ENCODE data around the gene KRT1.
A peak's percentile ranks its signal among the peaks of the same experiment; 100 is the strongest.

The KRT1 gene

DNA sequence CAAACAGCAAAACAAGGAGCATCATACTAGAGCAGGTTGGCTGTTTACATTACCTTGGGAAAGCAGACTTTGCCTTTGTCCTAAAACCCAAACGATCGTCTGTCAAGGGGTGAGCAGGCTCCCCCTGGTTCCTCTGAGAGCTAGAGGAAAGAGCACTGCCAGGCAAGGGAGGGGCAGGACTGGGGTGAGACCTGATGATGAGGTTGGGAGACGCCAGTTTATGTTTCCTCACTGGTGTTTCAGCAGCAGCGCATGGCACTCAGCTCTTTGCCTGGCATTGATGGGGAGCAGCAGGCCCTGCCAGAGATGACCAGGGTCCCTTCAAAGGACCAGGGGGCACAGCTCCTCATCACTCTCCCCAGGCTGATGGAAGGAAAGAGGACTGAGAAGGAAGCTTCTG, 20.3 kb downstream of the KRT1 start:
- no peak for DNase-seq (ENCODE audit: low spot score)

DNA sequence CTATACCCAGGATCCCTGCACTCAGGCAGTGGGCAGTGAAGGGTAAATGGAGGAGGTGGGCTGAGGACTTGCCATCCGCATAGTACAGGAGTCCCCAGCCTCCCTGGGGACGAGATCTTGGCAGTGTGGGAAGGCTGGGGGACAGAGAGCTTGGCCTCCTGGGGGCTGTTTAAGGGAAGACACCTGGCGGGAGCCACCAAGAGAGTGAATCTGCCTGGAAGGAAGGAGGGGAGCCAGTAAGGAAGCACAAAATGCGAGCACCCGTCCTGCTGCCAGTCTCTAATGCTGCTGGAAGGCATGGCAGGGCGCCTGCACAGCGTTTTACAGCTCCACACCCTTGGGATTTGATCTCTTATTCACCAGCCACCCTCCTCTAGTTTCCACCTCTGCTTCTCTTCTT, 20.8 kb downstream of the KRT1 start:
- DNase-seq (ENCODE audit: low spot score), result no peak

DNA sequence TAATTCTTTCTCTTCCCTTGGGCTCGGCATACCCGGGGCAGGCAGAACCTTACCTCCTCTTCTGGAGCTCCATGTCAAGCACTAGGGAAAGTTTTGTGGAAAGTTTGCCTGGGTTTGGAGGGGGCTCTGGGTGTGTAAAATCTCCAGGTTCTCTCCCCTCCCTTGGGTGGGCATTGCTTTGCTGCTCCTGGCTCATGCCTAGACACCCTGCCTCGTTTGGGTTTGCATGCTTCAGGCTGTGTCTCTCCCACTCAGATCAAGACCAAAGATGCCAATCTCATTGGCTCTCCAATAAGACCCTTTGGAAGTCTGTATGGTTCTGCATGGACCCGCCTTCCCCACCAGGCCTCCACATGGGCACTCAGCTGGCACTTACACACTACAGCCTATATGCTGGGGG, 22.0 kb downstream of the KRT1 start:
- no peak for DNase-seq (ENCODE audit: low spot score)

DNA sequence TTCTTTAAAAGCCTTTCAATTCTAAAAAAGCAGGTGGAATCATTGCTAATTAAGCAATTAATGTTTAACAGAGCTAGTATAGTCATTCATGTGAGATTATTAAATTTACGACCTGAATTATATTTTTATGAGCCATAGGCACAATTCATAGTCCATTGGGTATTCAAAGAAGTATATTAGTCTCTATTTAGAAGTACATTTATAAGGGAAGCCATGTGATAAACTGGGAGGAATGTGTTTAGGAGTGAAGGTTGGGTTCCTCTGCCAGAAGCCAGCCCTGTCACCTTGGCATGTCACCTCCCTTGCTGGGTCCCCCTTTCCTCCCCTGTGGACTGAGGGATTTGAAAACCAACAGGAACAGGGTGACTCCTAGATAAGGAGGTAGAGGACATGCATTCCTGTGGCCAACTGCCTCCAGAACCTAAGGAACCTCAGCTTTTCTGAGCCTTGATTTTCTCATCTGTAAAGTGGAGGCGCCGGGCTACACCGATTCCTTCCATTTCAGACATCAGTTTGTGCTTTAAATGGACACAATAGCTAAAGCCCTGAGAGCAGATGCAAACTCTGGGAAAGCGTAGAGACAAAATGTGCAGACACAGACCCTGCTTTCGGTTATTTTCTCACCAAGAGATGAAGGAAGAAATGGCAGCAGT, 22.8 kb downstream of the KRT1 start:
- no peak for DNase-seq (ENCODE audit: low spot score)

DNA sequence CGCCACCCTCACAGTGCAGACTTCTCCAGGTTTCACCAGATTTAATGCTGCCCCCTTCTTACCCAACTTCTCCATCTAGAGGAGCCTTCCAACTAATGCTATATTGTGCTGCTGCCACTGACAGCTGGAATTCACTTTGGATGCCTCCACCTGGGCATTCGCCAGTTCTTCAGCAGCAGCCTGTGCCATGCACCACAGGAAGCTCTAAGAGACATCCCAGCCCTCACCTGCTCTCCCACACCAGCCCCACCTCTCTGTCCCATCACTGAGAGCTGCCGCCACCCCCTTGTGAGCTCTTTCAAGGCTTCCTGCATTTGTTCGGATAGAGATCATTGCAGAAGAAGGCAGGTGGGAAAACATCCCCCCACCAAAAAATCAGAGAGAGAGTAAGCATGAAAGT, 23.6 kb downstream of the KRT1 start:
- no peak for DNase-seq (ENCODE audit: low spot score)

DNA sequence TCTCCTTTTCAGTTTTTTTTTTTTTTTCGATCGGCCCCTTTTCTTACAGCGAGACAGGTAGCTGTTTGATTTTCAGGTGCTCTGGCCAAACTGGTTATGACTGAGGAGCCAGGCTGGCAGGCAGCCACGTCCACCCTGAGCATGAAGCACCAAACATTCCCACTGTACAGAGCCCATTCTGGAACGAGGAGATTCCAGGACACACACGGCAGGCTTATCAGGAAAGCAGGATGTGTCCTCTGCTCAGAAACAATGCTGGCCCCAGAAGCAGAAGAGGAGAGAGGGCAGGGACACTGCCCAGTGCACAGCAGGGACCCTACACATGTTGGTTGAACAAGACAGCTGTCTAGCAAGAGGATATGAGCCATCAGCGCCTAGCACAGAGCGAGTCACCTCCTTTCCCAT, 24.5 kb downstream of the KRT1 start:
- no peak for DNase-seq (ENCODE audit: low spot score)

DNA sequence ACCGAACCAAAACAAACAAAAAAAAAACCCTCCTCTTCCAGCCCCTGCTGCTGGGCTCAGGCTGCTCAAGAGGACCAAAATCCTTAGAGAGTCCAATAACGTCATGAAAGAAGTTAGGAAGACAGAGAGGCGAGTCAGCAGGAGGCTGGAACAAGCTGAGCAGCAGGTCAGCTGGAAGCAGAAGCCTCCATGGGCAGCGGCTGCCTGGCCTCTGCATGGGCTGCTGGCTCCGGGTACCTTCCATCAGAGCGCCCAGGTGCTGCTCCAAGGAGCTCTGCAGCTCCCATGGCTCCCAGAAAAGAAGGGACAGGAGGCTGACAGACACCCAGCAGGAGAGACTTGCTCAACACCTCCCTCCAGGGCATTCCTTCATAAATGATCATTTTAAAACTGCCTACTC, 25.0 kb downstream of the KRT1 start:
- DNase-seq (ENCODE audit: low spot score), result no peak

DNA sequence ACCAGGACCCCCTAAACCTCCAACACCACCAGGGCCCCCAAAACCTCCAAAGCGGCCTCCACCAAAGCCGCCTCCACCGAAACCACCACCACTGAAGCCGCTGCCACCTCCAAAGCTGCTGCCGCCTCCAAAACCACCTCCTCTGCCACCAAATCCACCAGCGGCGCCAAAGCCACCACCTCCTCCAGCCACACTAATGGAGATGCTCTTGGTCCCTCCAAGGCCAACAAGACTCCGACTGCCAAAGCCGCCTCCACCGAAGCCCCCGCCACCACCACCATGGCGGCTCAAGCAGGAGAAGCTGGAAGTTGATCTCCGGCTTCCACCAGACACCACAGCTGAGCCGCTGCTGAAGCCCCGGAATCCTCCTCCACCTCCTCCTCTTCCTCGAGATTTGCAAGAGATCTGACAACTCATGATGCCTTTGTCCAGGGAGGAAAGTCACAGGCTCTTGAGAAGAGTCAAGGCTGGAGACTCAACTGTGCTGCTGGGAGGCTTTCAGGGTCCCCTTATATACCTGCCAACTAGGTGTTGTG, 28.4 kb downstream of the KRT1 start, which contains the start of gene KRT2:
Gene KRT2 (minus strand): TSS at position 486 of the 536 bp plus-strand sequence. CDS start 69 bp downstream, at position 417.
- no peak for DNase-seq (ENCODE audit: low spot score)

DNA sequence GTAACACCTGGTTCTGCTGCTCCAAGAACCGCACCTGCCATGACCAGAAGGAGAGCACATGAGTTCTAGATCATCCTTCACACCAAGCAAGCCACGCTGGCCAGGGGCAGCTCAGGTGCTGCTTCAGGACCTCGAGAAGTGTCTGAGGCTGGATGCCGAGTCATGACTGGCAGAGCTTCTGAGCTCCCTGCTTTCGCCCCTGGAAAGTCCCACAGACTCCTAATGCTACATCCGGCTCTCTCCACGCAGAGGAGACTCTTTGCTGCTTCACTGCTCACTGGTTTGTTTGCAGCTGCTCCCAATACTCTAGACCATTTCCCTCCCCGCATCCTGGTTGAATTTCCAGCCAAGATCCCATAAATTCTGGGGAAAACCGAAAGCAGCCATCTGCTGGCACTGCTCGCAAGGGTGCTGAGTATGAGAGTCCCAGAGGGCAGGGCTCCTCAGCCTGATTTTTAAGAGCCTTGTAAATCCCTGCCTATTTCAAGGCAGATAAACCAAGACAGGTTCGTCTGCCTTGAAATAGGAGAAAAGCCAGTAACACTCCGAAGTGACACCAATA, 29.6 kb downstream of the KRT1 start:
- peak; percentile 36 for DNase-seq (ENCODE audit: low spot score)

DNA sequence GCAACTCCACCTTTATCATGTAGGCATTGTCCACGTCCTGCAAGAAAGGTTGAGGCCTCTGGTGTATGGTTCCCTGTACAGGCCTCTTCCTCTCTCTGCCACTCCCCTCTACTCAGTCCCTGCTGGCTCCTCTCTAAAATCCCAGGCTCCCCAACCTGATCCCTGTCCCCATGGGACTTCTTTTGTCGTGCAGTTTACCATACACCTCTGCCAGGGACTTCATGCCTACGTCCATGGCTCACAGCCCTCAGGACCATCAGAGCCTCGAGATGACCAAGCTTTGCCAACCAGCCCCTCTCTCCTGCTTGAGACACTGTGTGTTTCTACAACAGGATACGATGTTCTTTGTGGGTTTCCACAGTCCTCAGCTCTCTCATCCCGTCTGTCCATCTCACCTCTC, 31.1 kb downstream of the KRT1 start:
- DNase-seq (ENCODE audit: low spot score), result no peak

DNA sequence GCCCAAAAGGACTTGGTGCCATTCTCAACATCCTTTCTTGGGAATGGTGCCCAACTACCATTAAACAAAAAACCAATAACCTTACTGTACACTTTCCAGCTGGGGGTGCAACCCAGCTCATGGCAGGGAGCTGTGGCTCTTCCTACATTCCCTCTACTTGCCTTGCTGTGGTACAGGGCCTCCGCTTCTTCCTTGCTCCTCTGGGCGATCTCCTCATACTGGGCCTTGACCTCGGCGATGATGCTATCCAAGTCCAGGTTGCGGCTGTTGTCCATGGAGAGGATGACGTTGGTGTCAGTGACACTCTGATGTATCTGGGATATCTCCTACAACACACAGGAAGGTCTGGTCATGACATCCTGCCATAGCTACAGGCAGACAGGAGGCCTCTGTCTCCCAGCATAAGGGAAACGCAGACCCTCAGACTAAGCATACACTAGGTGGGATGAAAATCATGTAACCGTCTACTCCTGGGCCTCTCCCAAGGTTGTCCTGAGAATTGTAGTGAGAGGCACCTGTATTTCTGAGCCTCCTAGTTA, 32.1 kb downstream of the KRT1 start:
- DNase-seq (ENCODE audit: low spot score), result no peak

DNA sequence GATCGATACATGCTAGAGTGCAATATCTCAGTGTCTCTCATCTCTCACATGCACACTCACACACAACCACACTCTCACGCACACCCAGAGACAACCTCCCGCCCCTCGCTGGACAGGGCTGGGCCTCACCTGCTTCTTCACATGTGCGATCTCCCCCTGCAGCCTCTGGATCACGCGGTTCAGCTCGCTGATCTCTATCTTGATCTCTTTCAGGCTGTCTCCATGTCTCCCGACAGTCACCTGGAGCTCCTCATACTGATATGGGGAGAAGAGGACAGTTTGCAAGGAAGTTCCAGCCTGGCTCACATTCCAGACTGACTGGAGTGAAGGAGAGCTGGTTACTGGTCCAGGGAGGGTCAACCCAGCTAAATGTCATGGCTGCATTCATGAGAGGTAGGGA, 32.6 kb downstream of the KRT1 start:
- no peak for DNase-seq (ENCODE audit: low spot score)

DNA sequence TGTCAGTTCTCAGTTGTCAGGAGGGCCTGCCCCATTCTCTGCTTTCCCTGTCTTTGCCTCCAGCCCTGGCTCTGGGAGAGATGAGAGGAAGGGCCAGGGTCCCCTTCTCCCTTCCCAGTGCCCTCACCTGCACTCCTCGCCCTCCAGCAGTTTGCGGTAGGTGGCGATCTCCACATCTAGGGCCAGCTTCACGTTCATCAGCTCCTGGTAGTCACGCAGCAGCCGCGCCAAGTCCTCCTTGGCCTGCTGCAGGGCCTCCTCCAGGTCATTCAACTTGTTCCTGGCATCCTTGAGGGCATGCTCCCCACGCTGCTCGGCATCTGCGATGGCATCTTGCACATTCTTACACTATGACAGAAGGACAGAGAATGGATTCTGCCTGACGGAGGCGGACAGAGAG, 33.6 kb downstream of the KRT1 start:
- DNase-seq (ENCODE audit: low spot score), result no peak

DNA sequence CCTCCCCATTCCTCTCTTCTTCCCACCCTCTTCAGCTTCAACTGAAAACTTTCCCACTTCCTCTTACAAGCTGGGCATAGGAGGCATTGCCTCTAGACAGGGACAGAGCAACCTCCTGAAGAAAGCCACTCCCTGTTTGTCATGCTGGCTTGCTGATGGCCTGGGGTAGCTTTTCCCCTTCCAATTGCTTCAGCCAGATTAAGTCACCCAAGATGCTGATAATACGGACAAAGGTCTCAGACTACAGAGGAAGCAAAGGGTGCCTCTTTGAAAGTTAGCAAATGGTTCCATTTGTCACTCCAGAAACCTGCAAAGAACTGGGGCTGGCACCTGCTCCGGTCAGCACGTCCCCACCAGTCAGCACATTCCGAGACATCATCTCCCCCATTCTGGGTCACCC, 34.2 kb downstream of the KRT1 start:
- no peak for DNase-seq (ENCODE audit: low spot score)

DNA sequence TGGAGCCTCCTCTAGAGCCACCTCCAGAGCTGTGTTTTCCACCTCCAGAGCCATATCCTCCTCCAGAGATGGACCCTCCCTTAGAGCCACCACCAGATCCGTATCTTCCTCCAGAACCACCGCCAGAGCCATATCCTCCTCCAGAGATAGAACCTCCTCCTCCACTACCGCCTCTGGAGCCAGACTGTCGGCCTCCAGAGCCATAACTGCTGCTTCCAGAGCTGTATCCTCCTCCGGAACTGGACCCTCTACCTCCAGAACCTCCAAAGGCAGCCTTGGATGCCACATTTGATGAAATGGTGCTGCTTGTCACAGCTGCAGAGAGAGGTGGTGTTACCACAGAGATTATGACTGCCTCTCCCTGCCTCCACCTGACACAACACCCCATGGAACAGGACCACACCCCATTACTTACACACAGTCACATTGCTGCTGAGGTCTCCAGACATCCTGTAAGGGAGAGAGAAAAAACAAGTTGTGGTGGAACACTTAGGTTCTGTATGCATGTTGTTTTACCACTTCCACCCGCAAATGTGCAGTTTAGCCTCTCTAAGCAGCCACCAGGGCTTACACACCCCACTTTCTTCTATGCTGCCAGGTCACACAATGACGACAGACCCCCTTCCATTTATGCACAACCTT, 35.0 kb downstream of the KRT1 start:
- DNase-seq (ENCODE audit: low spot score), result no peak

DNA sequence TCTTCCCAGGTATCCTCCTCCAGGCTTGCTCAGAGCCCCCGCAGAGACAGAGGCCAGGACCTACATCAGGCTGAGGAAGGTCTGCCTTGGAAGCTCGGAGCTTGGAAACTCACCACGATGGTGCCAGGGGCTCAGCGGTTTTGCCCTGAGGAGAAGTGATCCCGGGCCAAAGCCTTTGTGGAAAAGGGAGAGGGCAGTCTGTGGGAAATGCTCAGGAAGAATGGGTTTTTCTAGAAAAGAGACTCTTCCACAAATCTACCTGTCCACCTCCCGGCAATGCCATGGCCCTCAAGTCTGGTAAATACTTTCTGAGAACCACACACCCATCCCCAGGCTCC, 36.2 kb downstream of the KRT1 start:
- DNase-seq (ENCODE audit: low spot score), result no peak

DNA sequence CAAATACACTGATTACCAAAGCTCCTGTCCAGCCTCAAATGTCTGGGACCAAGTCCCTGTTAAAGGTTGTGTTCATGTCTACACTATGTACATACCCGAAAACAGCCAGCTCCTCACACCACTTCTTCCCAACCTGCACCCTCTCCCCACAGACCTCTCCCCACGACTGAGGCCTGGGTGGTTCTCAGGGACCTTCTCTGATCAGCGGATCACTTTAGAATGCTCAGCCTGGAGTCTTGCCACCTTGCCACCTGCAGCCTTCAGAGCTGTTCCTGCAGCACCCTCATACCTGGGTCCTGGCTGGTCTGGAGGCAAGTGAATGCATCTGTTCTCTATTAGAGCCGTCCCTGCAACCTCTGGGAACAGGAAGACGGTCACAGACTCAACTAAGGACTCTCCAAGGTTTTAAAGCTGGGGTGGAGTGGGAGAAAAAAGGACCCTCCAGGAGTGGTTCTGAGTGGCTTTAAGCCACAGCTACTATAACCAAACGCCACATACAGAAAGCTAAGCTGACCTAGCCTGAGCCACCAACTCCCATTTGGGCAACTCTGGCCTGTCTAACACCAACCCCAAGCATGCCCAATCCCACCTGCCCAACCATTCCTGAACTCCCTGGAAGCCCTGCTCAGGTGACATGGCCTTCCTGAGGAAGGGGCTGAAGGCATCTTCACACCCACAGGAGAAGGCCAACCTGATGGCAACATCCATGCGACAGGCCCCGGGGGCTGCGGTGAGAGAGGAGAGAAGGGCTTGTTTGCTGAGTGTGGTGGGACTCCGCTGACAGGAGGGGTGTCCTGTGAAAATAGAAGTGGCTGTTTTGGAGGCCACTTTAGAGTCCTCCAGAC, 36.8 kb downstream of the KRT1 start:
- DNase-seq (ENCODE audit: low spot score), result no peak

DNA sequence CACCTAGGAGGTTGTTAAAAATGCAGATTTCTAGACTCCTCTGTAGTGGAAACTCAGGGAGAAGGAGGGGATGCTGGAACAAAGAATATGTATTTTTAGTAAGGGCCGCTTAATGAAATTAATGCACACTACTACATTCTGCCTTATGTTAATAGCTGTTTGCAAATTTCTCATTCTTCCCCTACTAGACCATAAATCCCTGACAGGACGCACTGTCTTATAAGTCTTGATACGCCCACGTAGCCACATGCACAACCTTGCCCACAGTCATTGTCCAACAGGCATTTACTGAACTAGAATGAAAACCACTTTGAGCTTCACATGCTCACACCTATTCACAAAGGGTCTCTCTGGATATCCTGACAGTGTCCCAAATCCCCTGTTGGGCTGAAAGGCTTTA, 38.7 kb downstream of the KRT1 start:
- DNase-seq (ENCODE audit: low spot score), result no peak

DNA sequence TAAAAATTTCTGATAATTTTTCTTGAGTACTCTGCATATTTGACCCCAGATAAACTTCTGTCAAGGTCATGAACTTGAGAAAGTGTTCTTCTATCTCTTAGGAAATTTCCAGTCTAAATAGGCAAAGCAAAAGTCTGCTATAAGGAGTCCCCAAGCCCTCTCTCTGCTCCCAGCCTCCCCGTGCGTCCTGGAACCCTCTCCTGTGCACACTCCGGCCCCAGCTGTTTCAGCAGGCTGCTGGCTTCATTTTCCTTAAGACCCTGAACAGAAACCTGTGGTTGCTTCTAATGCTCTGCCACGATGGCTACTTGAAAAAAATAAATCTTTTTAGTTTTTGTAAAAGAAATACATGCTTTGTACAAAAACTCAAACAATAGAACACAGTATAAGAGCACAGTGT, 42.9 kb downstream of the KRT1 start:
- DNase-seq (ENCODE audit: low spot score), result no peak

DNA sequence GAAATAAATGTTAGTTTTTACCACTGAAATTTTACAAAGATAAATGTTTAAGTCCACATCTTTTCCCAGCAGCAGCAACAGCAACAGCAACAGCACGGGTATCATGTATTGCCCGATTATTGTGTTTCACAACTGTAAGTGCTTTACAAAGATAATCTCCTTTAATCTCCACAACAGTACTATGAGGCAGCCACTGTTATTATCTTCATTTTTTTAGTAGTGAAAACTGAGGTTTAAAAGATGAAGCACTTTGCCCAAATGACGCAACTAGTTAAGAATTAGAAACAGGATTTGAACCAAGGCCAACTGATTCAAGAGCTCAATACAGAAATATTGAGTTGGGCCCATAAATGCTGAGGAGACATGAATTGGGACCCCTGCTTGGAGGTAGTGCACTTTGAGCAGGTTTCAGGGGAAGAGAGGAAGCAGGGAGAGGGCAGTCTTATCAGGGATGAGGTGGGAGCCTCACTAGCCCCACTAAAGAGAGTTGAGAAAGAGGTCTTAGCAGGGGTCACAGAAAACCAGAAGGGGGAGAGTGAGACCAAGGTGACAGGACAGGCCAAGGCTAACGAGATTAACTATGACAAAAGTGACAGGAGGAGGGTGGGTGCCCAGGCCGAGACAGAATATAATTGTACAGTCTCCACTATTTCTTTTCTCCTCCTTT, 43.5 kb downstream of the KRT1 start:
- no peak for DNase-seq (ENCODE audit: low spot score)

DNA sequence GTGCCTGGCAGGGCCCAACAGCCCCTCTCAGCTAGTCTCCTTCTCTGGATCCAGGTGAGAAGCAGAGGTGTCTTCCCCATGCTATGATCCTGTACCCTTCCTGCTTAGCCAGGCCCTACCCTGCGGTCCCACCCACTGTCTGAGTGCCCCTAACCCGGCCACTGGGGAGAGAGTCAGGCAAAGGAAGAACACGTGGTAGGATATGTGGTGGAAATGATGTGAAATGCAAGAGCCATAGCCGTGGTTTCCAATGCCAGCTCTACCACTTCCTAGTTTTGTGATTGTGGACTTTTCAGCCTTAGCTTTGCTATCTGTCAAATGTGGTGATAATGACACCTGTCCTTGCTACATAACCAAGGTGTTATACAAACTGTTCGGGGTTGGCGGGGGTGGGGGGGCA, 44.0 kb downstream of the KRT1 start:
- no peak for DNase-seq (ENCODE audit: low spot score)

Data from GM03348 (cell line).